HCT116 (cell line): ENCODE measurements around the gene CFAP45. TPM values are rescaled to one million over a fixed set of nuclear protein-coding genes. Genes with fewer than 3 reads are reported as not detected.

Source experiments
- ATAC-seq: fragments of 200-7000 bp; cut with Tn5 transposase; 2 replicates; pipeline ENCODE4 v1.9.1; 2020; ENCODE audit warnings: mild to moderate bottlenecking, moderate library complexity
- BruUV-seq: library from RNA; stranded (reverse); fragments of 400-500 nt; replicated peaks from 2 replicates; lab custom pipeline; 2021; lab: Mats Ljungman, UMichigan
- CTCF ChIA-PET: fragments of 300-600 bp; sonication (Branson Sonifier 250); formaldehyde crosslinking; loops from one replicate; lab custom pipeline; 2021; ENCODE audit warnings: antibody characterized with exemption; lab: Charles Lee
- POLR2A ChIA-PET: fragments of 300-600, 350-600 bp; sonication (Branson Sonifier 250); formaldehyde crosslinking; loops from one replicate; lab custom pipeline; 2021; ENCODE audit warnings: antibody characterized with exemption; lab: Charles Lee
- RAD21 ChIA-PET, 2 experiments: fragments of 300-600 bp; sonication (Branson Sonifier 250); formaldehyde crosslinking; loops; one replicate each; lab custom pipeline; 2023; ENCODE audit warnings: low total read pairs in 2 of 2; ENCODE audit not compliant: uncharacterized antibody in 2 of 2, unreplicated experiment in 2 of 2, low non-redundant PET in 1 of 2; lab: Charles Lee
- DNase-seq: peaks from one replicate; pipeline ENCODE4 v3.0.0-alpha.2; 2010; ENCODE audit warnings: low read depth, low spot score
- H2AFZ ChIP-seq: fragments of 200-600 bp; shearing (Covaris generic), sonication (generic); 2 replicates; pipeline ENCODE4 v1.6.1; 2017; ENCODE audit warnings: low read depth, mixed run types, mixed read lengths, antibody characterized with exemption, low read length; ENCODE audit not compliant: poor library complexity, severe bottlenecking
- H3K27ac ChIP-seq: 2 replicates; pipeline ENCODE4 v1.5.1; 2012; ENCODE audit warnings: low read depth, low read length
- H3K27me3 ChIP-seq: fragments of 200-600 bp; sonication (generic); 2 replicates; pipeline ENCODE4 v1.6.1; 2016; ENCODE audit warnings: mixed run types, low read length, mixed read lengths; ENCODE audit not compliant: insufficient read depth
- H3K36me3 ChIP-seq, 2 experiments: fragments of 200-500 bp in 1 of 2; fragments of 200-600 bp in 1 of 2; sonication (Bioruptor generic) in 1 of 2; sonication (generic) in 1 of 2; 2 replicates each; pipeline versions ENCODE4 v1.5.1 to v1.6.1; 2014 to 2016; ENCODE audit warnings: low read length in 2 of 2, inconsistent platforms in 1 of 2, mixed read lengths in 1 of 2, mixed run types in 1 of 2; ENCODE audit not compliant: insufficient read depth in 2 of 2, control insufficient read depth in 1 of 2
- H3K4me1 ChIP-seq, 2 experiments: fragments of 200-600 bp in 1 of 2; sonication (generic) in 1 of 2; 2 replicates each; pipeline versions ENCODE4 v1.5.1 to v1.6.1; 2012 to 2017; ENCODE audit warnings: low read length in 2 of 2, inconsistent platforms in 1 of 2, mild to moderate bottlenecking in 1 of 2, mixed read lengths in 1 of 2, mixed run types in 1 of 2, moderate library complexity in 1 of 2; ENCODE audit not compliant: insufficient read depth in 2 of 2, control insufficient read depth in 1 of 2
- H3K4me2 ChIP-seq: fragments of 200-600 bp; sonication (generic); 2 replicates; pipeline ENCODE4 v1.6.1; 2017; ENCODE audit warnings: mixed run types, low read length, mixed read lengths
- H3K4me3 ChIP-seq, 2 experiments: fragments of 200-600 bp in 1 of 2; sonication (generic) in 1 of 2; replicated peaks in 1 of 2; 2 replicates each; pipeline ENCODE4 v1.5.1; 2011 to 2016; ENCODE audit warnings: low read length in 2 of 2, control low read depth in 1 of 2, low read depth in 1 of 2, mild to moderate bottlenecking in 1 of 2, mixed read lengths in 1 of 2, mixed run types in 1 of 2
- H3K79me2 ChIP-seq: fragments of 200-600 bp; sonication (generic); 2 replicates; pipeline ENCODE4 v1.6.1; 2017; ENCODE audit warnings: mild to moderate bottlenecking, mixed run types, low read length, moderate library complexity, mixed read lengths; ENCODE audit not compliant: insufficient read depth
- H3K9ac ChIP-seq: fragments of 200-600 bp; sonication (generic); 2 replicates; pipeline ENCODE4 v1.6.1; 2016; ENCODE audit warnings: low read length, mixed read lengths
- H3K9me2 ChIP-seq: fragments of 200-600 bp; sonication (generic), shearing (Covaris generic); 2 replicates; pipeline ENCODE4 v1.6.1; 2017; ENCODE audit warnings: mixed run types, mild to moderate bottlenecking, moderate library complexity; ENCODE audit not compliant: insufficient read depth
- H3K9me3 ChIP-seq, 2 experiments: fragments of 200-500 bp in 1 of 2; fragments of 200-600 bp in 1 of 2; sonication (Bioruptor generic) in 1 of 2; sonication (generic) in 1 of 2; 2 replicates each; pipeline ENCODE4 v1.6.1; 2014 to 2017; ENCODE audit warnings: low read length in 2 of 2, mixed read lengths in 2 of 2, inconsistent platforms in 1 of 2, low read depth in 1 of 2, mild to moderate bottlenecking in 1 of 2, mixed run types in 1 of 2, moderate library complexity in 1 of 2; ENCODE audit not compliant: control insufficient read depth in 1 of 2, insufficient read depth in 1 of 2
- H4K20me1 ChIP-seq: fragments of 200-600 bp; sonication (generic), shearing (Covaris generic); 2 replicates; pipeline ENCODE4 v1.6.1; 2017; ENCODE audit warnings: mixed run types, mild to moderate bottlenecking, moderate library complexity; ENCODE audit not compliant: insufficient read depth
- CEBPB ChIP-seq: IDR thresholded peaks from 2 replicates; pipeline ENCODE4 v1.6.1; 2012; ENCODE audit warnings: low read depth
- EGR1 ChIP-seq: IDR thresholded peaks from 2 replicates; pipeline ENCODE4 v1.6.1; 2012; ENCODE audit warnings: low read depth
- ELF1 ChIP-seq: IDR thresholded peaks from 2 replicates; pipeline ENCODE4 v1.6.1; 2012; ENCODE audit warnings: low read depth, borderline replicate concordance
- EZH2 ChIP-seq: fragments of 200-600 bp; sonication (generic); IDR thresholded peaks from 2 replicates; pipeline ENCODE4 v1.6.1; 2017; ENCODE audit warnings: antibody characterized with exemption, mixed run types
- FOSL1 ChIP-seq: IDR thresholded peaks from 2 replicates; pipeline ENCODE4 v1.6.1; 2012; ENCODE audit warnings: low read depth
- JUND ChIP-seq: IDR thresholded peaks from 2 replicates; pipeline ENCODE4 v1.6.1; 2012
- POLR2AphosphoS5 ChIP-seq: IDR thresholded peaks from 2 replicates; pipeline ENCODE4 v1.6.1; 2011; ENCODE audit warnings: mild to moderate bottlenecking, low read depth, low read length, moderate library complexity
- RAD21 ChIP-seq: IDR thresholded peaks from 2 replicates; pipeline ENCODE4 v1.6.1; 2012; ENCODE audit warnings: low read depth, mild to moderate bottlenecking
- SP1 ChIP-seq: IDR thresholded peaks from 2 replicates; pipeline ENCODE4 v1.6.1; 2012; ENCODE audit warnings: low read depth
- SRF ChIP-seq: IDR thresholded peaks from 2 replicates; pipeline ENCODE4 v1.6.1; 2012; ENCODE audit warnings: low read depth
- TCF7L2 ChIP-seq: IDR thresholded peaks from 2 replicates; pipeline ENCODE4 v1.7.0; 2011; ENCODE audit warnings: borderline replicate concordance, inconsistent platforms; ENCODE audit not compliant: insufficient read depth, insufficient read length; ENCODE audit errors: extremely low read depth
- YY1 ChIP-seq: IDR thresholded peaks from 2 replicates; pipeline ENCODE4 v1.6.1; 2011; ENCODE audit warnings: low read length, low read depth, moderate library complexity, mild to moderate bottlenecking; ENCODE audit not compliant: insufficient replicate concordance; ENCODE audit errors: extremely low read depth
- ZFX ChIP-seq: fragments of 450-650 bp; IDR thresholded peaks from 2 replicates; pipeline ENCODE4 v1.6.1; 2017
- ZNF274 ChIP-seq: fragments of 200-500 bp; sonication (Bioruptor generic); IDR thresholded peaks from 2 replicates; pipeline ENCODE4 v1.6.1; 2014; ENCODE audit warnings: mild to moderate bottlenecking, low read depth, low read length, inconsistent platforms
- intact Hi-C: fragments of 100-400 bp; cut with micrococcal nuclease; formaldehyde crosslinking; loops from 2 replicates; pipeline ENCODE4 v1.10.0; 2022
- total RNA-seq: library from RNA; stranded (reverse); gene quantifications from one replicate; pipeline ENCODE4 v1.2.1, GENCODE V29; 2021; ENCODE audit not compliant: unreplicated experiment
- TF ChIP-seq, protein P1 (sequence below): IDR thresholded peaks from 2 replicates; pipeline ENCODE4 v1.6.1; 2012; ENCODE audit warnings: low read depth
- TF ChIP-seq, protein P2 (sequence below): IDR thresholded peaks from 2 replicates; pipeline ENCODE4 v1.6.1; 2012

The CFAP45 gene
- total RNA-seq, 1 experiment from 2014 or later = 0.59 TPM

DNA sequence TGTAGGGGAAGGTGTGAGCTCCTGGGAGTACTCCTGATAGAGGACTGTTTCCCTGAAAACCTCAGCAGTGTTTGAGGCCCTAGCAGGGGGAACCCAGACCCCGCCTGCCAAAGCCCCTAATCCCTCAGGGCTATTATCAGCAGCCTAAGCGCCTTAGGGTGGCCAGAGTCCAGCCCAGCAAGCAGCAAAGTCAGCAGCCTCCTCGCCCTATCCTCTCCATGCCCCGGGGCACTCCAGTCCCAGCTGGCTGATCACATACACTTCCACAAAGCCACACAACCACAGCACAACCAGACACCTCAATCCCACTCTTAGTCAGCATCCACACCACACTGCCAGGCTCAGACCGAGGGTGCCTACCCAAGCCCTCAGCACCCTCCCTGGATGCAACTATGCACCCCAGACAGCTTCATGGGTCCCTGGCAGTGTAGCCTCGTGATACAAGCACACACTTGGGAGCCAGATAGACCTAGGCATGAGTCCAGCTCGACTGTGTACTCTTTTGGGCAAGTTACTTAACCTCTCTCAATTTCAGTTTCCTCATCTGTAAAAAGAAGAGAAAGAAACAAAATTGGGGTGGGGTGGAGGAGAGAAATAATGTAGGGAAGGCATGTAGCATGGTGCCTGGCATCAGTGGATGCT lies 38.4 kb upstream of the CFAP45 start:
- ATAC-seq = no peak
- POLR2A ChIA-PET = no interaction called here
- Histone ChIP-seq H3K9ac (no peak overlapping the region), H4K20me1 (no peaks in the 10 kb centered on the region)
- no TSS peak for BruUV-seq
- TF ChIP-seq EGR1 = no peak
- no peak for TF ChIP-seq ZNF274
- no peak for TF ChIP-seq ELF1
- no peak for TF ChIP-seq YY1
- TF ChIP-seq FOSL1 = no peak
- TF ChIP-seq TCF7L2 = no peak
- no peak for TF ChIP-seq SRF
- no peak for TF ChIP-seq POLR2AphosphoS5
- TF ChIP-seq CEBPB = no peak
- TF ChIP-seq, protein P1, sequence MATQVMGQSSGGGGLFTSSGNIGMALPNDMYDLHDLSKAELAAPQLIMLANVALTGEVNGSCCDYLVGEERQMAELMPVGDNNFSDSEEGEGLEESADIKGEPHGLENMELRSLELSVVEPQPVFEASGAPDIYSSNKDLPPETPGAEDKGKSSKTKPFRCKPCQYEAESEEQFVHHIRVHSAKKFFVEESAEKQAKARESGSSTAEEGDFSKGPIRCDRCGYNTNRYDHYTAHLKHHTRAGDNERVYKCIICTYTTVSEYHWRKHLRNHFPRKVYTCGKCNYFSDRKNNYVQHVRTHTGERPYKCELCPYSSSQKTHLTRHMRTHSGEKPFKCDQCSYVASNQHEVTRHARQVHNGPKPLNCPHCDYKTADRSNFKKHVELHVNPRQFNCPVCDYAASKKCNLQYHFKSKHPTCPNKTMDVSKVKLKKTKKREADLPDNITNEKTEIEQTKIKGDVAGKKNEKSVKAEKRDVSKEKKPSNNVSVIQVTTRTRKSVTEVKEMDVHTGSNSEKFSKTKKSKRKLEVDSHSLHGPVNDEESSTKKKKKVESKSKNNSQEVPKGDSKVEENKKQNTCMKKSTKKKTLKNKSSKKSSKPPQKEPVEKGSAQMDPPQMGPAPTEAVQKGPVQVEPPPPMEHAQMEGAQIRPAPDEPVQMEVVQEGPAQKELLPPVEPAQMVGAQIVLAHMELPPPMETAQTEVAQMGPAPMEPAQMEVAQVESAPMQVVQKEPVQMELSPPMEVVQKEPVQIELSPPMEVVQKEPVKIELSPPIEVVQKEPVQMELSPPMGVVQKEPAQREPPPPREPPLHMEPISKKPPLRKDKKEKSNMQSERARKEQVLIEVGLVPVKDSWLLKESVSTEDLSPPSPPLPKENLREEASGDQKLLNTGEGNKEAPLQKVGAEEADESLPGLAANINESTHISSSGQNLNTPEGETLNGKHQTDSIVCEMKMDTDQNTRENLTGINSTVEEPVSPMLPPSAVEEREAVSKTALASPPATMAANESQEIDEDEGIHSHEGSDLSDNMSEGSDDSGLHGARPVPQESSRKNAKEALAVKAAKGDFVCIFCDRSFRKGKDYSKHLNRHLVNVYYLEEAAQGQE = no peak
- no peak for TF ChIP-seq RAD21
- TF ChIP-seq ZFX = no peak
- TF ChIP-seq SP1 = no peak
- no peak for TF ChIP-seq JUND
- TF ChIP-seq EZH2 = no peak
- TF ChIP-seq, protein P2, sequence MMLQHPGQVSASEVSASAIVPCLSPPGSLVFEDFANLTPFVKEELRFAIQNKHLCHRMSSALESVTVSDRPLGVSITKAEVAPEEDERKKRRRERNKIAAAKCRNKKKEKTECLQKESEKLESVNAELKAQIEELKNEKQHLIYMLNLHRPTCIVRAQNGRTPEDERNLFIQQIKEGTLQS = no peak
- TF ChIP-seq, all 23 proteins: peak for 0
- ChIA-PET RAD21 (interaction anchor here in 1 of 2 experiments (1.4 kb wide), 1 partner anchor 69 kb away, joined by 5 read pairs; no protein-coding TSS in a partner anchor), CTCF (interaction anchor here (1.6 to 10.1 kb wide), 2 partner anchors 68 to 140 kb away, joined by 5 to 170 read pairs; no protein-coding TSS in a partner anchor)
- peaks cover 3 to 15% of the 10 kb centered on the region in 2 experiments for H3K4me1 ChIP-seq
- no peak overlapping the region for H3K4me2 ChIP-seq
- peaks cover 0 to 2% of the 10 kb centered on the region in 2 experiments; a peak in 1 of 4 replicates for H3K36me3 ChIP-seq
- H3K9me3 ChIP-seq = no peaks in the 10 kb centered on the region
- H2AFZ ChIP-seq = no peak overlapping the region
- H3K9me2 ChIP-seq = no peaks in the 10 kb centered on the region
- H3K4me3 ChIP-seq = no peak overlapping the region
- intact Hi-C loops = no loop called here
- H3K27me3 ChIP-seq = no peaks in the 10 kb centered on the region
- no peaks in the 10 kb centered on the region for H3K79me2 ChIP-seq
- no peak for DNase-seq
- H3K27ac ChIP-seq = no peak overlapping the region
